Neuronal stem cell (in vitro differentiated cells): ENCODE measurements around the gene MYH3.
A peak's percentile ranks its signal among the peaks of the same experiment; 100 is the strongest.

Source experiments
- DNase-seq: peaks from one replicate; pipeline ENCODE4 v3.0.0-alpha.2; 2013; ENCODE audit warnings: low spot score
- H2AFZ ChIP-seq: one replicate; pipeline ENCODE4 v1.6.1; 2013; ENCODE audit warnings: mild to moderate bottlenecking, low read length, inconsistent platforms
- H2AK5ac ChIP-seq: 2 replicates; pipeline ENCODE4 v1.6.1; 2013; ENCODE audit warnings: low read depth, mild to moderate bottlenecking, inconsistent platforms, low read length, moderate library complexity, mixed read lengths
- H2BK120ac ChIP-seq: 2 replicates; pipeline ENCODE4 v1.6.1; 2013; ENCODE audit warnings: low read depth, mild to moderate bottlenecking, inconsistent platforms, low read length, moderate library complexity, mixed read lengths
- H2BK12ac ChIP-seq: one replicate; pipeline ENCODE4 v1.6.1; 2013; ENCODE audit warnings: low read length, inconsistent platforms
- H2BK15ac ChIP-seq: 2 replicates; pipeline ENCODE4 v1.6.1; 2013; ENCODE audit warnings: mild to moderate bottlenecking, low read length, inconsistent platforms, mixed read lengths
- H2BK5ac ChIP-seq: one replicate; pipeline ENCODE4 v1.6.1; 2013; ENCODE audit warnings: inconsistent platforms, mild to moderate bottlenecking, low read length, moderate library complexity
- H3K14ac ChIP-seq: one replicate; pipeline ENCODE4 v1.6.1; 2013; ENCODE audit warnings: low read length, inconsistent platforms
- H3K18ac ChIP-seq: 2 replicates; pipeline ENCODE4 v1.6.1; 2013; ENCODE audit warnings: low read length, inconsistent platforms
- H3K23ac ChIP-seq: 2 replicates; pipeline ENCODE4 v1.6.1; 2013; ENCODE audit warnings: low read depth, mild to moderate bottlenecking, mixed read lengths, low read length, inconsistent platforms; ENCODE audit not compliant: poor library complexity
- H3K27ac ChIP-seq: replicated peaks from 3 replicates; pipeline ENCODE4 v1.5.1; 2013; ENCODE audit warnings: low read length, inconsistent platforms
- H3K27me3 ChIP-seq, 3 experiments: 2 replicates each; pipeline ENCODE4 v1.6.1; 2013; ENCODE audit warnings: low read length in 3 of 3, mild to moderate bottlenecking in 2 of 3, inconsistent platforms in 1 of 3, low read depth in 1 of 3, mixed read lengths in 1 of 3, moderate library complexity in 1 of 3; ENCODE audit not compliant: control insufficient read depth in 3 of 3, insufficient read depth in 3 of 3
- H3K36me3 ChIP-seq, 2 donors: replicated peaks in 1 of 2; 2 replicates each; pipeline ENCODE4 v1.6.1; 2013; ENCODE audit warnings: low read length in 2 of 2; ENCODE audit not compliant: control insufficient read depth in 2 of 2, insufficient read depth in 2 of 2
- H3K4ac ChIP-seq: 2 replicates; pipeline ENCODE4 v1.6.1; 2013; ENCODE audit warnings: inconsistent platforms, mild to moderate bottlenecking, low read length, moderate library complexity
- H3K4me1 ChIP-seq, 2 donors: 1 replicate in 1 of 2; 2 replicates in 1 of 2; pipeline ENCODE4 v1.6.1; 2013; ENCODE audit warnings: low read length in 2 of 2, low read depth in 1 of 2; ENCODE audit not compliant: control insufficient read depth in 2 of 2, insufficient read depth in 1 of 2
- H3K4me2 ChIP-seq: one replicate; pipeline ENCODE4 v1.6.1; 2013; ENCODE audit warnings: mild to moderate bottlenecking, low read length, inconsistent platforms; ENCODE audit not compliant: insufficient read depth, poor library complexity, severe bottlenecking
- H3K4me3 ChIP-seq, 2 donors: 2 replicates each; pipeline ENCODE4 v1.5.1; 2013; ENCODE audit warnings: low read length in 2 of 2, mild to moderate bottlenecking in 2 of 2, inconsistent platforms in 1 of 2, moderate library complexity in 1 of 2
- H3K79me1 ChIP-seq: one replicate; pipeline ENCODE4 v1.6.1; 2013; ENCODE audit warnings: low read depth, mild to moderate bottlenecking, inconsistent platforms, low read length, moderate library complexity
- H3K9ac ChIP-seq: one replicate; pipeline ENCODE4 v1.6.1; 2013; ENCODE audit warnings: mild to moderate bottlenecking, low read depth, low read length, inconsistent platforms; ENCODE audit not compliant: poor library complexity
- H3K9me3 ChIP-seq, 2 donors: replicated peaks in 1 of 2; 2 replicates each; pipeline versions ENCODE3 to v1.6.1; 2013; ENCODE audit warnings: low read length in 2 of 2, mild to moderate bottlenecking in 2 of 2, inconsistent platforms in 1 of 2, low read depth in 1 of 2, mixed read lengths in 1 of 2, moderate library complexity in 1 of 2; ENCODE audit not compliant: control insufficient read depth in 2 of 2, insufficient read depth in 1 of 2
- H4K8ac ChIP-seq: one replicate; pipeline ENCODE4 v1.6.1; 2013; ENCODE audit warnings: low read depth, mild to moderate bottlenecking, inconsistent platforms, low read length, moderate library complexity
- H4K91ac ChIP-seq: one replicate; pipeline ENCODE4 v1.6.1; 2013; ENCODE audit warnings: low read length, low read depth, mild to moderate bottlenecking, inconsistent platforms; ENCODE audit not compliant: poor library complexity
- WGBS, 2 donors: extraction: QIAGEN DNeasy Blood & Tissue Kit; methylation state at CpG; one replicate each; pipeline ENCODE4 v1.1.7; 2013; ENCODE audit warnings: missing lambda C conversion rate in 2 of 2, mixed read lengths in 1 of 2; ENCODE audit not compliant: insufficient read length in 2 of 2, insufficient replicate concordance in 1 of 2; ENCODE audit errors: extremely low coverage in 2 of 2; 5-methylcytosine and 5-hydroxymethylcytosine counted together

Gene MYH3

GRCh38 chr17:10635290-10635689, 21.8 kb downstream of the MYH3 start:
- DNase-seq, result no peak
- no peak overlapping the region for H4K8ac ChIP-seq
- H3K27ac ChIP-seq, result no peak overlapping the region
- no peak overlapping the region for H2BK12ac ChIP-seq
- no peaks in the 10 kb centered on the region for H3K4me1 ChIP-seq
- H3K4me2 ChIP-seq, result no peak overlapping the region
- no peak overlapping the region for H2AFZ ChIP-seq
- no peak overlapping the region for H2BK15ac ChIP-seq
- no peak overlapping the region for H2BK5ac ChIP-seq
- no peaks in the 10 kb centered on the region for H3K79me1 ChIP-seq
- no peak overlapping the region for H3K4ac ChIP-seq
- no peak overlapping the region for H3K18ac ChIP-seq
- H3K4me3 ChIP-seq, result no peak overlapping the region
- H3K36me3 ChIP-seq, result peaks cover 2 to 8% of the 10 kb centered on the region in 2 donors
- H3K9ac ChIP-seq, result no peak overlapping the region
- no peak overlapping the region for H4K91ac ChIP-seq
- no peak overlapping the region for H2AK5ac ChIP-seq
- no peak overlapping the region for H3K14ac ChIP-seq
- no peak overlapping the region for H2BK120ac ChIP-seq
- no peak overlapping the region for H3K23ac ChIP-seq
- no peaks in the 10 kb centered on the region for H3K27me3 ChIP-seq
- H3K9me3 ChIP-seq, result no peaks in the 10 kb centered on the region
- WGBS, 2 donors, result no CpG with 5 or more reads among the region's 14 CpGs

GRCh38 chr17:10633738-10634379, 23.2 kb downstream of the MYH3 start:
- no peak overlapping the region for H3K23ac ChIP-seq
- H3K9ac ChIP-seq, result no peak overlapping the region
- H2BK15ac ChIP-seq, result no peak overlapping the region
- H4K91ac ChIP-seq, result no peak overlapping the region
- H2BK120ac ChIP-seq, result no peak overlapping the region
- no peak overlapping the region for H3K4me2 ChIP-seq
- WGBS, 2 donors, result no CpG with 5 or more reads among the region's 15 CpGs
- H3K4me3 ChIP-seq, result no peak overlapping the region
- no peak overlapping the region for H3K18ac ChIP-seq
- H2AK5ac ChIP-seq, result no peak overlapping the region
- H3K27ac ChIP-seq, result no peak overlapping the region
- H2BK5ac ChIP-seq, result no peak overlapping the region
- H3K27me3 ChIP-seq, result no peaks in the 10 kb centered on the region
- no peak overlapping the region for H4K8ac ChIP-seq
- H3K79me1 ChIP-seq, result no peaks in the 10 kb centered on the region
- no peak overlapping the region for H3K4ac ChIP-seq
- no peak overlapping the region for H2AFZ ChIP-seq
- no peak overlapping the region for H3K14ac ChIP-seq
- peaks cover 2 to 3% of the 10 kb centered on the region in 2 donors for H3K36me3 ChIP-seq
- H2BK12ac ChIP-seq, result no peak overlapping the region
- DNase-seq, result no peak
- H3K4me1 ChIP-seq, result no peaks in the 10 kb centered on the region
- H3K9me3 ChIP-seq, result no peaks in the 10 kb centered on the region

GRCh38 chr17:10631701-10632100, 25.4 kb downstream of the MYH3 start:
- Histone ChIP-seq H4K91ac (no peak overlapping the region), H2AK5ac (peak overlapping the region; percentile 87), H3K23ac (peak overlapping the region; percentile 80), H2AFZ (no peak overlapping the region), H3K18ac (no peak overlapping the region), H3K14ac (no peak overlapping the region), H2BK5ac (no peak overlapping the region), H3K27me3 (no peaks in the 10 kb centered on the region), H3K9ac (no peak overlapping the region), H4K8ac (no peak overlapping the region), H2BK120ac (no peak overlapping the region), H3K4me3 (peak overlapping the region in 1 of 2 donors; percentile 5), H3K27ac (no peak overlapping the region), H3K79me1 (no peaks in the 10 kb centered on the region), H3K4ac (no peak overlapping the region), H3K4me2 (no peak overlapping the region), H3K4me1 (no peaks in the 10 kb centered on the region), H2BK12ac (no peak overlapping the region), H3K9me3 (no peaks in the 10 kb centered on the region), H2BK15ac (no peak overlapping the region), H3K36me3 (peaks cover 0 to 2% of the 10 kb centered on the region in 2 donors)
- no CpG with 5 or more reads among the region's 15 CpGs for WGBS, 2 donors
- DNase-seq, result no peak

GRCh38 chr17:10631048-10631700, 25.9 kb downstream of the MYH3 start:
- no peak overlapping the region for H2BK5ac ChIP-seq
- H3K27me3 ChIP-seq, result no peaks in the 10 kb centered on the region
- no peak for DNase-seq
- no peak overlapping the region for H3K4me2 ChIP-seq
- no peak overlapping the region for H3K4ac ChIP-seq
- H2AFZ ChIP-seq, result peak overlapping the region; percentile 68
- H3K4me1 ChIP-seq, result no peaks in the 10 kb centered on the region
- H3K79me1 ChIP-seq, result no peaks in the 10 kb centered on the region
- H3K14ac ChIP-seq, result no peak overlapping the region
- H2BK15ac ChIP-seq, result no peak overlapping the region
- H3K27ac ChIP-seq, result no peak overlapping the region
- no peak overlapping the region for H3K23ac ChIP-seq
- peak overlapping the region; percentile 80 for H3K18ac ChIP-seq
- H3K9me3 ChIP-seq, result no peaks in the 10 kb centered on the region
- no CpG with 5 or more reads among the region's 18 CpGs for WGBS, 2 donors
- H4K8ac ChIP-seq, result no peak overlapping the region
- H4K91ac ChIP-seq, result no peak overlapping the region
- H2BK120ac ChIP-seq, result no peak overlapping the region
- no peak overlapping the region for H2AK5ac ChIP-seq
- H3K9ac ChIP-seq, result no peak overlapping the region
- no peak overlapping the region for H2BK12ac ChIP-seq
- peaks cover 0 to 2% of the 10 kb centered on the region in 2 donors for H3K36me3 ChIP-seq
- peak overlapping the region in 1 of 2 donors; percentile 5 for H3K4me3 ChIP-seq
